ENCODE data around the gene VPREB3. TPM values are rescaled to one million over a fixed set of nuclear protein-coding genes. Genes with fewer than 3 reads are reported as not detected.

Gene VPREB3
- total and polyA plus RNA-seq, 12 donors, result 2.2 to 42.2 (median 19.4) TPM

GRCh38 chr22:23714596-23715578, 39.3 kb downstream of the VPREB3 start:
- TF ChIP-seq POLR2A (IDR thresholded peaks at IDR 0.05) (no peak), CTCF (IDR thresholded peaks at IDR 0.05) (no peak)
- Histone ChIP-seq H3K36me3 (replicated peaks in 1 of 2) (peaks cover 0 to 39% of the 10 kb centered on the region in 2 donors), H3K4me1 (replicated peaks in 1 of 2) (peaks cover 7 to 18% of the 10 kb centered on the region in 2 donors), H3K9me3 (replicated peaks in 1 of 3) (no peaks in the 10 kb centered on the region), H3K27ac (peak overlapping the region in 1 of 5 donors; percentile 76), H3K27me3 (no peaks in the 10 kb centered on the region), H3K4me3 (no peak overlapping the region)
- 85 to 88% (median 88%) methylated on average over 15 to 23 of the region's 23 CpGs for WGBS, 4 donors
- intact Hi-C loops (cut with DNase I), result no loop called here
- peak in 1 of 7 donors; percentile 7 for DNase-seq

GRCh38 chr22:23713696-23714595, 40.3 kb downstream of the VPREB3 start:
- 89 to 95% (median 91%) methylated on average over 17 to 28 of the region's 28 CpGs for WGBS, 4 donors
- peaks cover 0 to 49% of the 10 kb centered on the region in 2 donors for H3K36me3 ChIP-seq (replicated peaks in 1 of 2)

GRCh38 chr22:23712256-23712655, 42.0 kb downstream of the VPREB3 start:
- Histone ChIP-seq H3K36me3 (replicated peaks in 1 of 2) (peaks cover 0 to 66% of the 10 kb centered on the region in 2 donors), H3K27me3 (no peaks in the 10 kb centered on the region), H3K4me1 (replicated peaks in 1 of 2) (peaks cover 7 to 14% of the 10 kb centered on the region in 2 donors), H3K9me3 (replicated peaks in 1 of 3) (no peaks in the 10 kb centered on the region), H3K4me3 (no peak overlapping the region), H3K27ac (no peak overlapping the region)
- intact Hi-C loops (cut with DNase I), result no loop called here
- TF ChIP-seq POLR2A (IDR thresholded peaks at IDR 0.05) (no peak), CTCF (IDR thresholded peaks at IDR 0.05) (no peak)
- no peak for DNase-seq
- WGBS, 4 donors, result 93 to 100% (median 95%) methylated on average over 3 to 12 of the region's 12 CpGs

More at GRCh38 chr22:23713696-23714595, 40.3 kb downstream of the VPREB3 start:
- no peak overlapping the region for H3K27ac ChIP-seq
- TF ChIP-seq CTCF (IDR thresholded peaks at IDR 0.05), result no peak
- TF ChIP-seq POLR2A (IDR thresholded peaks at IDR 0.05), result no peak
- H3K4me3 ChIP-seq, result no peak overlapping the region
- no peak for DNase-seq
- H3K9me3 ChIP-seq (replicated peaks in 1 of 3), result no peaks in the 10 kb centered on the region
- intact Hi-C loops (cut with DNase I), result no loop called here
- peaks cover 7 to 18% of the 10 kb centered on the region in 2 donors for H3K4me1 ChIP-seq (replicated peaks in 1 of 2)
- no peaks in the 10 kb centered on the region for H3K27me3 ChIP-seq

- WGBS, 4 donors, result 91 to 98% (median 93%) methylated on average over 2 of the region's 2 CpGs
- peaks cover 0 to 94% of the 10 kb centered on the region in 2 donors for H3K36me3 ChIP-seq (replicated peaks in 1 of 2)
- H3K4me3 ChIP-seq, result no peak overlapping the region
- intact Hi-C loops (cut with DNase I), result no loop called here
- no peak for DNase-seq
- TF ChIP-seq CTCF (IDR thresholded peaks at IDR 0.05) (no peak), POLR2A (IDR thresholded peaks at IDR 0.05) (no peak)
- H3K27ac ChIP-seq, result no peak overlapping the region
- no peaks in the 10 kb centered on the region for H3K9me3 ChIP-seq (replicated peaks in 1 of 3)
- no peaks in the 10 kb centered on the region for H3K4me1 ChIP-seq (replicated peaks in 1 of 2)
- no peaks in the 10 kb centered on the region for H3K27me3 ChIP-seq
These were observed 45.1 kb downstream of the VPREB3 start for GRCh38 chr22:23709107-23709506.

Data from adrenal gland (tissue), 12 donors.